Amniotic stem cell (primary cell): ENCODE results near the gene YPEL5.

Experiments
- DNase-seq: peaks from one replicate; lab custom pipeline; 2025; lab: John Stamatoyannopoulos, UW

YPEL5 gene

DNA sequence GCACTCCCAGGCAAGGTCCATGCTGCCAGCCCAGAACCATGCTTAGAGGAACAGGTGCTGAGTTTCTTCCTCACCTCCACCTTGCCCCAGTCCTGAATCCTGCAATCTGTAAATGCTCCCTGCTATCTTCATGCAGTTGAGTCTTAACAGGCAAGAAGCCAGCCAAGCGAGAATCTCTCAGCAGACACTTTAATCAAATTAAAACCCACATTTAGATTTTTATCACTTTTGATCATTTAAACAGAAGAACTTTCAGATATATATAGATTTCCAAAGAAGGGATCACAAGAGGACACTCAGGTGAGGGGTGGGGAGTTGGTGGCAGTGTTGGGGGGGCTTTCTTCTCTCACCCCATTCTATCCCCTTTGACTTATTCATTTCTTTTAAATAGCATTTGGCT lies 58.6 kb downstream of the YPEL5 start:
- DNase-seq = no peak

DNA sequence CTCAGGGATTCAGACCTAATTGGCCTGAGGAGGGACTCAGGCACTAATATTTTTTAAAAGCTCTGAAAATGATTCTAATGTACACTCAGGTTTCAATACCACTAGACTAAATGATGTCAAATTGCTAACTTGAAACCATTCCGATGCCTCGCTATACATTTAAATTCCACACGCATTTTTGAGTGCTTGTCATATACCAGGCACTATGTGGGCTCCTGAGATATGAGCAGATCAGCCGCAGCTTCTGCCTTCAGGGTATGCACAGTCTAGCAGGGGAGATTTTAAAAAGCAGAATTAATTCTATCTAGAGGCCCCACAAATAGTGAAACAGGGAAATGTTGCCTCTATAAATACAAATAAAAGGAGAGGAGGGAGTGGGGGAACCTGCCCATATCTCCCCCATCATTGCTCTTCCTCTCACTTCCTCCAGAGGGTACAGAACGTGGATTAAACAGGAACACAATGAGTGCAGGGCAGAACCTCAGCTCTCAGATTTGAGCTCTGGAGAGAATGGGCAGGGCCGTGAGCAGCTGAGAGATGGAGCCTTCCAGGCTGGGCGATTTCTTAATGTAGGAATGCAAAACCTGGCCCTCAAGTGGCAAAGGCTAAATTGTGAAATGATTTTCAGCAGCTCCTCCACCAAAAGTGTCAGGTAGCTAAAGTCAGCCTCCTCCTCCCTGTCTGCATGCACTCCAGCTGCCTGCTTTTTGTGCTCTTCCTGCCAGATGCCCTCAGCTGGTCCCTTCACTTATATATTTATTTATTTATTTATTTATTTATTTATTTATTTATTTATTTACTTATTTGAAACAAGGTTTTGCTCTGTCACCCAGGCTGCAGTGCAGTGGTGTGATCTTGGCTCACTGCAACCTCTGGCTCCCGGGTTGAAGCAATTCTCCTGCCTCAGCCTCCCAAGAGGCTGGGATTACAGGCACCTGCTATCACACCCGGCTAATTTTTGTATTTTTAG lies 59.9 kb downstream of the YPEL5 start:
- no peak for DNase-seq

DNA sequence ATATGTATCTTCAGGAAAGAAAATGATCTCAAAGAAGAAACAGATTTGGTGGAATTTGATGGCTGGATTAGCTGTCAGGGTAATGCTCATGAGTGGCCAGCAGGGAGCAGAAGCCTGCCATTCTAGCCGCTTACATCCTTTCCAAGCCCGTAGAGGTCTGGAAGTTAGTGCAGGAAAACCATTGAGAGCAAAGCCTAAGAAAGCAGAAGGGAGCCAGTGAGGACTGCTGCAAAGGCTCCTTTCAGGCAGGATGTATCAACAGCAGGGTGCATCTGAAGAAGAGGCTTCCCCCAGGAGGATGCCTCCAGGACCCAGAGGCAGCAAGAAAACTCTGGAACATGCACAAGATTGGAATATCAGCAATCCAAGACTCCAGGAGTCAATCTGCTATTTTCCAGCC lies 61.6 kb downstream of the YPEL5 start:
- DNase-seq = no peak

DNA sequence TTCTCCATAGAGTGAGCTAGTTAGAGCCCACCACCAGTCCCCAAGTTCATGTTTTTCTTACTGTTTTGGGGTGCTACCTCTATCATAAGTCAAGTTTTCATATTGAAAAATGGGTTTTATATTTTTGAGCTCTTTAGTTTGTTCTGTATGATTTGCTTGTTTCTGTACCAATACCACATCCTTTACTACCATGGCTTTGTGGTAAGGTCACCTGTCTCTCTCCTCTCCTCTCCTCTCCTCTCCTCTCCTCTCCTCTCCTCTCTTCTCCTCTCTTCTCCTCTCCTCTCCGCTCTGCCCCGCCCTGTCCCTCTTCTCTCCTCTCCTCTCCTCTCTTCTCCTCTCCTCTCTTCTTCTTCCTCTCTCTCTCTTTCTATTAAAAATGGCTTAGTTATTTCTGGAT lies 62.4 kb downstream of the YPEL5 start:
- DNase-seq = no peak
